GM10266 (cell line): ENCODE measurements around the gene PPP1R14C.

Experiments used
- DNase-seq: peaks from one replicate; pipeline ENCODE4 v3.0.0; 2012; ENCODE audit errors: extremely low spot score
- TF ChIP-seq, protein P1 (sequence below): IDR thresholded peaks from 2 replicates; pipeline ENCODE4 v1.5.1; 2012; ENCODE audit warnings: mild to moderate bottlenecking, low read depth; ENCODE audit not compliant: control insufficient read depth, insufficient read depth; ENCODE audit errors: missing control alignments

The PPP1R14C gene

DNA sequence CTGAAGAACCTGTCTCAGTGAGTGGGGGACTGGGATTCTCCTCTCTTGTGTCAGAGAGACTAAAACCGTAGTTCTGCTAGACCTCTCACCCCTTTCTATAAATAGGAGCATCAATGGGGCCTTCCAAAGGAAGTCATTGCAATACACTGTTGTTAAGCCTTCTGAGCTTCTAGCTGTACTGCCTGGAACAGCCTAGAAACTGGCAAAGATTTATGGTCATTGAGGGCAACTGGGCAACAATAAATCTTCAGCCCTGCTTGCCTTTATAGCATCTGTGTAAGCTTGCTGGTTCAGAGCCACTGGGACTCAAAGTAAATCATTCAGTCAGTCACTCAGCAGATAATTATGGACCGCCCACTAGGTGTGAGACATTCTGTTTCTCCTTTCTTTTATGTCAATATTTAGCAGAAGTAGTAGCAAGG, 53.2 kb downstream of the PPP1R14C start:
- DNase-seq = no peak
- TF ChIP-seq, protein P1, sequence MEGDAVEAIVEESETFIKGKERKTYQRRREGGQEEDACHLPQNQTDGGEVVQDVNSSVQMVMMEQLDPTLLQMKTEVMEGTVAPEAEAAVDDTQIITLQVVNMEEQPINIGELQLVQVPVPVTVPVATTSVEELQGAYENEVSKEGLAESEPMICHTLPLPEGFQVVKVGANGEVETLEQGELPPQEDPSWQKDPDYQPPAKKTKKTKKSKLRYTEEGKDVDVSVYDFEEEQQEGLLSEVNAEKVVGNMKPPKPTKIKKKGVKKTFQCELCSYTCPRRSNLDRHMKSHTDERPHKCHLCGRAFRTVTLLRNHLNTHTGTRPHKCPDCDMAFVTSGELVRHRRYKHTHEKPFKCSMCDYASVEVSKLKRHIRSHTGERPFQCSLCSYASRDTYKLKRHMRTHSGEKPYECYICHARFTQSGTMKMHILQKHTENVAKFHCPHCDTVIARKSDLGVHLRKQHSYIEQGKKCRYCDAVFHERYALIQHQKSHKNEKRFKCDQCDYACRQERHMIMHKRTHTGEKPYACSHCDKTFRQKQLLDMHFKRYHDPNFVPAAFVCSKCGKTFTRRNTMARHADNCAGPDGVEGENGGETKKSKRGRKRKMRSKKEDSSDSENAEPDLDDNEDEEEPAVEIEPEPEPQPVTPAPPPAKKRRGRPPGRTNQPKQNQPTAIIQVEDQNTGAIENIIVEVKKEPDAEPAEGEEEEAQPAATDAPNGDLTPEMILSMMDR = no peak

DNA sequence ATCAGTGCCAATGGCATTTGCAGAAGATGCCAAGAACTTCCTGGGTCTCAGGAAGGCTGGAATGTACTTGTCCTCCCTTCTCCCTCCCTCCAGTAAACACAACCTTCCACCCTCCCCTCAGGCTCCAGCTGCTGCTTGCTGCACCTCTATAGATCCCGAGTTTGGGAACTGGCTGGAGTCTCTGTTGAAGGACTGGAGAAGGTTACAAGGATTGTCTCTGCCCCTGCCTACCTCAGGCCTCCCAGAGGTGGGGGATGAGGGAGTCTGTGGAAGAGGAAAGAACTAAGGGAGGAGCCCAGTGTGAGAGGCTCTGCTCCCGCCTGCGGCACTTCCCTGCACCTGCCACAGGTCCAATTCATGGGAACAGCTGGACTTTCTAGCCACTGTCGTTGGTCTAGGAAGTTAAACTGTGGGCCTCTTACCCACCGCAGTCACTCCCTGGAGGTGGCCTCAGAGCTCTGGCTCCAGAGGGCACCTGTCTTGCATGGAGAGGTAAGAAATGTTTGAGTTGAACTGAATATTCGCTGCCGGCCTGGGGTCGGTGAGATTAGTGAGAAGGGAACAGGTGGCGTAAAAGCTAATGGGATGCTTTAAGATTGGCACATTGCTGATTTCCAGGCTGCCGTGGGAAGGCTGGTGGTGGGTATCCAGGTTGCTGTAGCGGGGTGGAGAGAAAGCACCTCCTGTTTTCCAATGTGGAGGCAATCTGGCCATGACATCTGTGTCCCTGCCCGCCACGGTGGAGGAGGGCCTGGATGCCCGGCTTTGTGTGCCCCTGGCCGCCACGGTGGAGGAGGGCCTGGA, 54.3 kb downstream of the PPP1R14C start:
- DNase-seq = no peak
- TF ChIP-seq, protein P1 = no peak

DNA sequence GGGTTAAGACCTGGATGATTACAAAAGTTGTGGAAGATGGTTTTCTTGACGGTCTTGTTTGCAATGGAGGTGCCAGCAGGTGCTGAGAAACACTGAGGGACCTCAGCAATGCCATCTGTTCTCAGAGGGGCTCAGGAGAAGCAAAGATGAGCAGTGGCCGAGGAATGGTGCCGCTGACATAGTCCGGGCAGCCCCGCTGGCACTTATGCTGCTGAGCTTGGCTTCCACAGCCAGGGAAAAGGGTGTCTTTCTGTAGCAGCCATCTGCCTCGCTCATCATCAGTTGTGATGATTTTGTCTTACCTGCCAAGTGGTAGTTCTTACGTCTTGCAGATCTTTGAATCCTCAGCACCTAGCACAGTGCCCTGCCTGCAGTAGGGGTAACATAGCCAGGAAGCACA, 55.7 kb downstream of the PPP1R14C start:
- DNase-seq = no peak
- TF ChIP-seq, protein P1 = no peak

DNA sequence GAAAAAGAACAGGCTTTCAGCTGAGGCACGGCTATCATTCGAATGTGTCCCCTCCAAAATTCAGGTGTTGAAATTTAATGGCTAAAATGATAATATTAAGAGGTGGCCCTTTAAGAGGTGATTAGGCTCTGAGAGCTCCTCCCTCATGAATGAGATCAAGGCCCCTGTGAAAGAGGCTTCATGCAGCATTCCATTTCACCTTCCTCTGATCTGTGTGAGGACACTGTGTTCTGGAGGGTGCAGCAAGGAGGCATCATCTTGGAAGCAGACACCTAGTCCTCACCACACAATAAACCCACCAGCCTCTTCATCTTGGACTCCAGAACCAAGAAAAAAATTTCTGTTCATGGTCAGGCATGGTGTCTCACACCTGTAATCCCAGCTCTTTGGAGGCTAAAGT, 56.4 kb downstream of the PPP1R14C start:
- TF ChIP-seq, protein P1 = no peak
- DNase-seq = no peak

DNA sequence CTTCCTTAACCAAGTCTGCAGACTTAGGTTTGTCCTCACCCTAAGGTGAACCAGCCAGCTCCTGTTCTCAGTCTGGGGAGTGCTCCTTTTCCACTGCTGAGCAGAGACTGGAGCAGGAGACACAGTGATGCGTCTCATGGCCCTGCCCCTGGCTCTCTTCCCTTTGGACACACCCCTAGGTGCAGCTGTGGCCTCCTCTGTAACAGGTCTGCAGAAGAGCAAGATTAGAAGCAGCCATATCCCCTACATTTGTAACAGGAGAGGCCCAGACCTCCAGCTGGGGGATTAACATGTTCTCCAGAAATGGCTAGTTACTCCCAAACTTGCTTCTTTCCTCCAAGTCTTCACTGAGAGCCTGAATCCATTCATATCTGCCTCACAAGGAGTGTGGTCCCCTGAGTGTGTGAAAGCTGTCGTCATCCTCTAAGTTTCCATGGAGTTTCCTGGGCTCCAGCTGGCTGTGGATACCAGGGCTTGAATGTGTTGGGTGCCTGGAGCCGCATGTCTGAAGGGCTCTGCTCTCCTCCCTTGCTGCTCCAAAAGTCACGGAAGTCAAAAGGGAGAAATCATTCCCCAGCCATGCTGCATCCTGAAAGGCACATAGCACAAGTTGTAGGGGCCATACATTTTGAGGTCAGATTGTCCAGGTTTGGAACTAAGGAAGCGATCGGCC, 57.7 kb downstream of the PPP1R14C start:
- TF ChIP-seq, protein P1 = no peak
- no peak for DNase-seq

DNA sequence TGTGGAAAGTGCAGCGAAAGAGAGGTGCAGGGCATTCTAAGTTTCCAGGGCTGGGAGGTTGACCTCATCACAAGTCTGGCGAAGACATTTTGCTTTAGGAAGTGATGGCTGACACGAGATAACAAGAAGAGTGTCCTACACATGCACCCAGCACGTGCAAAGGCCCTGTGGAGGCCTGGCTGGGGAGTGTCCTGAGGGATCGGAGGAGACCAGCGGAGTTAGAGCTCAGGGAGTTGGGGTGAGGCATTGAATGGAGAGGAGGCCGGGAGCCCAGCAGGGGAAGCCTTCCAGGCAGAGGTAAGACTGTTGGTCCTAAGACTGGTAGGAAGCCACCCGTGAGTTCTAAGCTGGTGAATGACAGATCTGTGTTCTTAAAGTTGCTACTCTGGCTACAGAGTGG, 58.4 kb downstream of the PPP1R14C start:
- TF ChIP-seq, protein P1 = no peak
- no peak for DNase-seq

DNA sequence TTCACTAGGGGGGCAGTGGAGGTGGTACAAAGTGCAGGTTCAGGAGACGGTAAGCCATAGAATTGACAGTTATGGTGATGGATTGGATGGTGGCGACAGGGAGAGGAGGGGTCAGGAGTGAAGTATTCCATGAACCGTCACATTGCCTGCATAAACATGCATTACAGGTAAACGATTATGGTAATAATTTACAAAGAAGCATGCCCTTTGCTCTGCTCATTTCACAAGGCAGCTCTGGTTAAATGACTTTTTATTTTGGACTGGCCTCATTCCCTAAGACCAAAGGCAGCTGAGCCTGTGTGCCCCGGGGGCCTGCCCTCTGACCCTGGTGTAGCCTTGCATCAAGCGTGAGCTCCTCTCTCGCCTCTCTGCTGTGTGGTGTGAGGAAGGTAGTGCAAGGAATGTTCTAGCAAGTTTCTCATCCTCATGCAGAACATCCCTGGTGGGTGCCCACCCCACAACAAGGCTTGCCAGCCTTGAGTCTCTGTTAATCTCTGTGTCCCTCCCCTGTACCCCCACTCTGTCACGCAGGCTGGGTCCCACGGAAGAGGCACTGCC, 59.0 kb downstream of the PPP1R14C start:
- no peak for DNase-seq
- TF ChIP-seq, protein P1 = no peak
